K562 (cell line): Measurements from ENCODE around the gene IRF8. TPM values are rescaled to one million over a fixed set of nuclear protein-coding genes. Genes with fewer than 3 reads are reported as not detected.

Experiments used
- ATAC-seq: fragments of 200-7000 bp; cut with Tn5 transposase; 3 replicates; pipeline ENCODE4 v1.9.1; 2020; ENCODE audit warnings: moderate library complexity
- BruUV-seq: library from RNA; stranded (reverse); fragments of 400-500 nt; replicated peaks from 2 replicates; lab custom pipeline; 2021; lab: Mats Ljungman, UMichigan
- CTCF ChIA-PET: fragments of 300-600 bp; formaldehyde crosslinking; extraction: SDS; loops from one replicate; lab custom pipeline; 2021; ENCODE audit warnings: low intra/inter-chr PET ratio; lab: Yijun Ruan, JAX
- POLR2A ChIA-PET: fragments of 300-600, 350-650 bp; sonication (Branson Sonifier 250); formaldehyde crosslinking; extraction: SDS; loops from one replicate; lab custom pipeline; 2021; ENCODE audit warnings: antibody characterized with exemption, inconsistent platforms; lab: Yijun Ruan, JAX
- DNase-seq, 4 experiments: peaks; one replicate each; pipeline versions ENCODE4 v3.0.0 to v3.0.0-alpha.2; 2011 to 2018; ENCODE audit warnings: low spot score in 3 of 4, mixed read lengths in 3 of 4; ENCODE audit errors: extremely low read depth in 1 of 4
- FAIRE-seq: peaks from 2 replicates; lab custom pipeline; 2011; peaks lifted over from hg19 to GRCh38; lab: Jason Lieb, UNC
- H2AFZ ChIP-seq: 2 replicates; pipeline ENCODE4 v1.6.0; 2011; ENCODE audit warnings: low read depth, low read length, control low read depth, inconsistent platforms
- H3K27ac ChIP-seq: fragments of 200-600 bp; 3 replicates; pipeline ENCODE4 v1.8.0; 2011; ENCODE audit warnings: low read depth, mild to moderate bottlenecking, control low read depth, inconsistent platforms, low read length, moderate library complexity, mixed read lengths; ENCODE audit errors: extremely low read depth
- H3K27me3 ChIP-seq, 2 experiments: fragments of 300-600 bp in 1 of 2; 2 replicates in 1 of 2; 3 replicates in 1 of 2; pipeline versions ENCODE4 v1.6.0 to v1.8.0; 2011; ENCODE audit warnings: inconsistent platforms in 2 of 2, low read length in 2 of 2, mild to moderate bottlenecking in 1 of 2, mixed read lengths in 1 of 2, moderate library complexity in 1 of 2; ENCODE audit not compliant: control insufficient read depth in 2 of 2, insufficient read depth in 2 of 2
- H3K36me3 ChIP-seq: fragments of 300-600 bp; 3 replicates; pipeline ENCODE4 v1.8.0; 2011; ENCODE audit warnings: mild to moderate bottlenecking, low read length, inconsistent platforms; ENCODE audit not compliant: control insufficient read depth, insufficient read depth
- H3K4me1 ChIP-seq, 2 experiments: fragments of 200-600 bp in 1 of 2; replicated peaks in 1 of 2; 2 replicates in 1 of 2; 3 replicates in 1 of 2; pipeline versions ENCODE4 v1.5.1 to v1.8.0; 2011; ENCODE audit warnings: inconsistent platforms in 2 of 2, low read length in 2 of 2, mild to moderate bottlenecking in 1 of 2, mixed read lengths in 1 of 2, moderate library complexity in 1 of 2; ENCODE audit not compliant: control insufficient read depth in 2 of 2, insufficient read depth in 2 of 2
- H3K4me2 ChIP-seq: 2 replicates; pipeline ENCODE4 v1.6.1; 2011; ENCODE audit warnings: low read length, control low read depth, inconsistent platforms, mixed read lengths; ENCODE audit not compliant: insufficient read depth
- H3K4me3 ChIP-seq: fragments of 200-600 bp; sonication (generic), shearing (Covaris generic); 2 replicates; pipeline ENCODE4 v1.5.1; 2016; ENCODE audit warnings: control low read depth, inconsistent platforms
- H3K79me2 ChIP-seq: fragments of 200-600 bp; 3 replicates; pipeline ENCODE4 v1.8.0; 2011; ENCODE audit warnings: low read length, inconsistent platforms; ENCODE audit not compliant: control insufficient read depth, insufficient read depth
- H3K9ac ChIP-seq, 2 experiments: 2 replicates each; pipeline versions ENCODE4 v1.6.0 to v1.6.1; 2011; ENCODE audit warnings: low read depth in 2 of 2, low read length in 2 of 2, control low read depth in 1 of 2, inconsistent platforms in 1 of 2, mild to moderate bottlenecking in 1 of 2, mixed read lengths in 1 of 2; ENCODE audit not compliant: insufficient read depth in 1 of 2
- H3K9me1 ChIP-seq: one replicate; pipeline ENCODE4 v1.6.0; 2011; ENCODE audit warnings: inconsistent platforms, mild to moderate bottlenecking, low read length, moderate library complexity; ENCODE audit not compliant: control insufficient read depth, insufficient read depth
- H3K9me3 ChIP-seq: replicated peaks from 2 replicates; pipeline ENCODE4 v1.5.1; 2011; ENCODE audit warnings: low read depth, low read length, inconsistent platforms; ENCODE audit not compliant: control insufficient read depth, insufficient read depth
- H4K20me1 ChIP-seq: replicated peaks from 2 replicates; pipeline ENCODE4 v1.6.1; 2011; ENCODE audit warnings: low read length, inconsistent platforms, mixed read lengths; ENCODE audit not compliant: control insufficient read depth, insufficient read depth
- CEBPB ChIP-seq: fragments of 450-650 bp; IDR thresholded peaks from 2 replicates; pipeline ENCODE4 v1.6.1; 2016; ENCODE audit warnings: missing genetic modification characterization, missing compliant biosample characterization
- FUS ChIP-seq: fragments of 200-400 bp; formaldehyde crosslinking; optimal IDR thresholded peaks from 2 replicates; pipeline ENCODE3; 2017; ENCODE audit warnings: low read depth, low read length
- LARP7 ChIP-seq: fragments of 450-650 bp; IDR thresholded peaks from 2 replicates; pipeline ENCODE4 v1.6.1; 2016
- RFX5 ChIP-seq: IDR thresholded peaks from 2 replicates; pipeline ENCODE4 v1.6.1; 2011; ENCODE audit warnings: low read depth, mild to moderate bottlenecking, improper control_type of control experiment, low read length
- RHOXF2B ChIP-seq: fragments of 250-450 bp; sonication (Bioruptor Pico); conservative IDR thresholded peaks from 2 replicates; pipeline ENCODE4 v1.5.1; 2021
- WGBS: fragments of 100-300 bp; shearing (Covaris generic); methylation state at CpG from one replicate; pipeline ENCODE4 v1.1.6; 2016; ENCODE audit warnings: low coverage, mixed read lengths; ENCODE audit not compliant: insufficient coverage; ENCODE audit errors: missing lambda C conversion rate; 5-methylcytosine and 5-hydroxymethylcytosine counted together
- in situ Hi-C: fragments of 300-500 bp; cut with MboI; formaldehyde crosslinking; loops from 4 replicates; pipeline ENCODE4 v1.15.0; 2018; ENCODE audit warnings: inconsistent platforms, mixed read lengths
- intact Hi-C: fragments of 100-400 bp; cut with micrococcal nuclease; formaldehyde crosslinking; loops from 2 replicates; pipeline ENCODE4 v1.14.2; 2022
- polyA plus RNA-seq, 8 experiments: library from polyadenylated mRNA; depleted of rRNA in 4 of 8; stranded (reverse) in 5 of 8; unstranded in 3 of 8; fragments of >200 nt; fragmentation: Nextera tagmentation in 2 of 8; fragmentation: Illumina TruSeq in 1 of 8; extraction: Ambion mirVana in 2 of 8; extraction: Trizol in 1 of 8; gene quantifications; 2 replicates each; pipeline versions ENCODE4 v1.2.1 to v1.2.3, GENCODE V29; 2011 to 2014; ENCODE audit warnings: inconsistent platforms in 1 of 8, missing spikeins in 1 of 8
- total RNA-seq, 7 experiments: library from RNA; depleted of rRNA in 6 of 7; stranded (reverse); fragments of >200 nt in 6 of 7; fragmentation: Illumina TruSeq in 2 of 7; extraction: Trizol in 2 of 7; gene quantifications; 2 replicates each; pipeline versions ENCODE4 v1.2.1 to v1.2.3, GENCODE V29; 2011 to 2021; ENCODE audit warnings: low replicate concordance in 1 of 7
- TF ChIP-seq, protein P1 (sequence below), 2 experiments: fragments of 250-450 bp in 1 of 2; fragments of 450-650 bp in 1 of 2; sonication (Bioruptor Pico) in 1 of 2; IDR thresholded peaks; 2 replicates each; pipeline versions ENCODE4 v1.6.1 to v1.8.0; 2016 to 2021; ENCODE audit warnings: mild to moderate bottlenecking in 2 of 2, moderate library complexity in 2 of 2, missing compliant biosample characterization in 1 of 2, missing genetic modification characterization in 1 of 2
- TF ChIP-seq, protein P2 (sequence below): sonication (generic); formaldehyde crosslinking; IDR thresholded peaks from 2 replicates; pipeline ENCODE4 v1.8.1; 2023; ENCODE audit warnings: mild to moderate bottlenecking, missing genetic modification reagents, moderate library complexity

Gene IRF8
- total and polyA plus RNA-seq, 9 of the 15 experiments (the other 6 are each of a cell fraction or from before 2014, with no cell fraction given): 0.01 to 0.98 TPM; not detected in 7

DNA sequence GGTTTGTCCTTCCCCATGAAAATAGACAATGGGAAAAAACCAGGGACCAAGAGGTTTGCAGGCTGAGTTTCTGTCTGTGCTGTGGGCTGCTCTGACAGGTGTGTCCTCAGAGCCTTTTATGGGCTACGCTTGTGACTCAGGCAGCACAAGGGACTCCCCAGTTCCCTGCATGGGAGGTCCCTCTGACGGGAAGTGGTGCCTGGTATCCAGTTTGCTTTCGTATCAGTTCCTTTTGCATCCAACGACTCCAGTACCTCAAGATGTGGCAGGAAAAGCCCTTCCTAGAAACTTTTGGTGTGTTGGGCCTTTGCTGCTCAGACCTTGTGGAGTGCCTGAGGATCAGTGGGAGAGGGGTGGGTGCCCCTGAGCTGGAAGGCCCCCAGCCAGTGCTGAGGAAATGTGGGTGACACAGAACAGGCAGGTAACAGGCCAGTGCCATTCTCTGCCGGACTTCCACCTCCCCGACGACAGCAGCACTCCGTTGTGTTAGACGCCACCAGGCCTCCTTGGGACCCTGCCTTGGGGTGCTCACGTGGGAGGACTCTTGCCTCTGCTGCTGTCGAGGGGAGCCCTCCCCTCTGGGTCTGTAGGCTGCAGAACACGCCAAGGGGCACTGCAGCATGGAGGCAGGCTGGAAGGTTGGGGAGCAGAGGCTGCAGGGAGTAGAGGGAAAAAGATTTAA, 38.4 kb upstream of the IRF8 start:
- intact Hi-C loops (no loop called here), in situ Hi-C loops (no loop called here)
- Histone ChIP-seq H3K4me2 (no peak overlapping the region), H3K9me1 (no peaks in the 10 kb centered on the region), H3K4me3 (no peak overlapping the region), H3K9me3 (no peaks in the 10 kb centered on the region), H4K20me1 (0 out of 2 replicates have a peak, but pooled peaks cover 3% of the 10 kb centered on the region), H3K27me3 (peaks cover 23 to 54% of the 10 kb centered on the region in 2 experiments; a peak in 4 of 5 replicates), H2AFZ (no peak overlapping the region)
- ChIA-PET POLR2A (no interaction called here), CTCF (no interaction called here)
- FAIRE-seq (no peak), ATAC-seq (no peak)
- WGBS: 0% methylated on average over 11 of the region's 12 CpGs
- no TSS peak for BruUV-seq
- TF ChIP-seq LARP7 (no peak), CEBPB (no peak), RHOXF2B (CRISPR knock-in tag) (no peak), RFX5 (no peak), FUS (no peak)
- TF ChIP-seq, protein P1, sequence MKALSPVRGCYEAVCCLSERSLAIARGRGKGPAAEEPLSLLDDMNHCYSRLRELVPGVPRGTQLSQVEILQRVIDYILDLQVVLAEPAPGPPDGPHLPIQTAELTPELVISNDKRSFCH (CRISPR knock-in tag; IDR thresholded peaks at IDR 0.05): no peak
- TF ChIP-seq, protein P1 (tag; IDR thresholded peaks at IDR 0.05): no peak
- TF ChIP-seq, protein P2, sequence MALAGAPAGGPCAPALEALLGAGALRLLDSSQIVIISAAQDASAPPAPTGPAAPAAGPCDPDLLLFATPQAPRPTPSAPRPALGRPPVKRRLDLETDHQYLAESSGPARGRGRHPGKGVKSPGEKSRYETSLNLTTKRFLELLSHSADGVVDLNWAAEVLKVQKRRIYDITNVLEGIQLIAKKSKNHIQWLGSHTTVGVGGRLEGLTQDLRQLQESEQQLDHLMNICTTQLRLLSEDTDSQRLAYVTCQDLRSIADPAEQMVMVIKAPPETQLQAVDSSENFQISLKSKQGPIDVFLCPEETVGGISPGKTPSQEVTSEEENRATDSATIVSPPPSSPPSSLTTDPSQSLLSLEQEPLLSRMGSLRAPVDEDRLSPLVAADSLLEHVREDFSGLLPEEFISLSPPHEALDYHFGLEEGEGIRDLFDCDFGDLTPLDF (CRISPR knock-in tag): no peak
- TF ChIP-seq, all 486 proteins: peak for 0
- no peak overlapping the region for H3K27ac ChIP-seq
- H3K4me1 ChIP-seq: no peaks in the 10 kb centered on the region
- no peak for DNase-seq
- no peak overlapping the region for H3K9ac ChIP-seq
- no peaks in the 10 kb centered on the region for H3K36me3 ChIP-seq
- H3K79me2 ChIP-seq: no peaks in the 10 kb centered on the region
